LNCaP clone FGC (cell line): ENCODE measurements around the gene GFRA1.
A peak's percentile ranks its signal among the peaks of the same experiment; 100 is the strongest.

ENCODE experiments used
- DNase-seq: peaks from one replicate; pipeline ENCODE4 v3.0.0-alpha.2; 2011; ENCODE audit warnings: low read depth
- H3K4me3 ChIP-seq: 2 replicates; pipeline ENCODE4 v1.5.1; 2011; ENCODE audit warnings: mild to moderate bottlenecking, low read depth, low read length, control low read depth
- TF ChIP-seq, protein P1 (sequence below): IDR thresholded peaks from 2 replicates; pipeline ENCODE4 v1.5.1; 2012; ENCODE audit warnings: mild to moderate bottlenecking; ENCODE audit not compliant: control insufficient read depth, insufficient read depth; ENCODE audit errors: extremely low read depth

GFRA1 gene

DNA sequence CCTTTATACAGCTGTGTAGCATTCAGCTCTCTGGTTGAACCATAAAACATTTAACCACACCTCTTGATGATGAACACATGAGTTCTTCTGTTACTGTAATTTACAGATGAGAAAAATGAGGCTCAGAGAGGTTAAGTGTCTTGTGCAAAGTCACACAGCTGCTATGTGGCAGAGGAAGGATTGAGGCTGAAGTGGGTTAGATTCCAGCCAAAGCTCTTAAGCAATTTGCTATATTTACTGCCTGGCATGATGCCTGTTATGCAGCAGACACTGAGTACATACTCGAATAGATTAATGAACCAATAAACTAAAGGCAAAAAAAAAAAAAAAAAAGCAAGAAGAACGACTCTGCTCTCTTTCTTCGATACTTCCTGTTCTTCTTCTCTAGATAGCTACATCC lies 35.7 kb downstream of the GFRA1 start:
- no peak overlapping the region for H3K4me3 ChIP-seq
- TF ChIP-seq, protein P1, sequence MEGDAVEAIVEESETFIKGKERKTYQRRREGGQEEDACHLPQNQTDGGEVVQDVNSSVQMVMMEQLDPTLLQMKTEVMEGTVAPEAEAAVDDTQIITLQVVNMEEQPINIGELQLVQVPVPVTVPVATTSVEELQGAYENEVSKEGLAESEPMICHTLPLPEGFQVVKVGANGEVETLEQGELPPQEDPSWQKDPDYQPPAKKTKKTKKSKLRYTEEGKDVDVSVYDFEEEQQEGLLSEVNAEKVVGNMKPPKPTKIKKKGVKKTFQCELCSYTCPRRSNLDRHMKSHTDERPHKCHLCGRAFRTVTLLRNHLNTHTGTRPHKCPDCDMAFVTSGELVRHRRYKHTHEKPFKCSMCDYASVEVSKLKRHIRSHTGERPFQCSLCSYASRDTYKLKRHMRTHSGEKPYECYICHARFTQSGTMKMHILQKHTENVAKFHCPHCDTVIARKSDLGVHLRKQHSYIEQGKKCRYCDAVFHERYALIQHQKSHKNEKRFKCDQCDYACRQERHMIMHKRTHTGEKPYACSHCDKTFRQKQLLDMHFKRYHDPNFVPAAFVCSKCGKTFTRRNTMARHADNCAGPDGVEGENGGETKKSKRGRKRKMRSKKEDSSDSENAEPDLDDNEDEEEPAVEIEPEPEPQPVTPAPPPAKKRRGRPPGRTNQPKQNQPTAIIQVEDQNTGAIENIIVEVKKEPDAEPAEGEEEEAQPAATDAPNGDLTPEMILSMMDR = no peak
- peak; percentile 44 for DNase-seq

DNA sequence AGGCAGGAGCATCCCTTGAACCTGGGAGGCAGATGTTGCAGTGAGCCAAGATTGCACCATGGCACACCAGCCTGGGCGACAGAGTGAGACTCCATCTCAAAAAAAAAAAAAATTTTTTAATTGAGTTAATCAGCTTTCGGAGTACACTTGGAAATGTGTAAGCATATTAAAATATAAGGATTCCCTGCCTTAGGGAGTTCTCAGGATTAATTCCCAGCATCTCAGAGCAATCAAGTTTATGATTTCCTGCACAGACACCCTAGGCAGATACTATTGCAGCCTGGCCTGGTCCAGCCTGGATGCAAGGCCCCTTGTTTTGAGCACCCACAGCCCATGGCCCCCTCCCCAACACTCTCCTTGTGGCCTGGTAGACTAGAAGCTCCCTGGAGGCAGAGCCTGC lies 39.8 kb downstream of the GFRA1 start:
- no peak overlapping the region for H3K4me3 ChIP-seq
- TF ChIP-seq, protein P1 = no peak

DNA sequence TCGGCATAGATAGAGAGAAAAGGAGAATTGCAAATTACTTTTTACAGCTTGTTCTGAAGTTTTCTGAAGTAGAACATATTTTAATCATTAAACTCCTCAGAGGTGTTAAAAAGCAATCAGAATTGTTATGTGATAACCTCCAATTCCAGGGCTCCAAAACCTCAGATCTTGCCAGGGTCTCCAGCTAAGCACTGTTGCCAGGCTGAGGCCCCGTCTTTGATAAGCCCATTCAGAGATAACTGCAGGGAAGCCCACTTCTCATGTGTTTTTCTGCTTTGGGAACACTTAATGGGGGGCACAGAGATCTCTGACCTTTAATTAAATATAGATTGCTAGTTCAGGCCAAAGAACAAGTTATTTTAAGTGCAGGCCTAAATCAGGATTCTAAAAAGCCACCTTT lies 40.4 kb downstream of the GFRA1 start:
- TF ChIP-seq, protein P1 = no peak
- DNase-seq = no peak
- no peak overlapping the region for H3K4me3 ChIP-seq

More for the DNA sequence above, 39.8 kb downstream of the GFRA1 start:
- DNase-seq = no peak

DNA sequence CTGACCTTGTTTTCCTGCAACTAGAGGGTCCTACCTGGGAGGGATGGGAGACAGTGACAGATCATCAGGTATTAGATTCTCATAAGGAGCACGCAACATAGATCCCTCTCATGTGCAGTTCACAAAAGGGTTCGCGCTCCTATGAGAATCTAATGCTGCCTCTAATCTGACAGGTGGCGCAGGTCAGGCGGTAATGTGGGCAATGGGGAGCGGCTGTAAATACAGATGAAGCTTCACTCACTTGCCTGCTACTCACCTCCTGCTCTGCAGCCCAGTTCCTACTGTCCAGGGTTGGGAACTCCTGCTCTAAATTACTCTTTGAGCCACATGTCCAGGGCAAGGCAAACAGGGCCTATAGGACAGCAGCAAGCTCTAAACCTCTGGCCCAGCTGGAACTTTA lies 46.2 kb downstream of the GFRA1 start:
- no peak overlapping the region for H3K4me3 ChIP-seq
- no peak for DNase-seq
- TF ChIP-seq, protein P1 = no peak

DNA sequence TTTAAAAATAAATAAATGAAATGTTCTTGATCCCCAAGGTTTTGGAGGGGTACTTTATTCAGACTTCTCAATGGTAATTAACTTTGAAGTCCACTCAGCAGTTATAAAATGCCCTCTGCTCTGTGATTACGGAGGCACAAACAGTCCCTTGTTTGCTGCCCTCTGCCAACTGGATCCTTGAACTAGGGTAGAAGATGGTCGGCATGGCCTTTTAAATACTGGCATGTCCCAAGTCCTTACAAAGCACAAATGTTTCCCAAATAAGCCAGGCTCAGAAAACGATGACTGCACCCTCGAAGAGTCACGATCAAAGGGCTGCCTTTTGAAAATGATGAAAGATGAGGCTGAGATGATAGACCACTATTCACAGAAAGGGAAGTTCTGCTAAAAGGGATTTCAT lies 47.0 kb downstream of the GFRA1 start:
- no peak overlapping the region for H3K4me3 ChIP-seq
- TF ChIP-seq, protein P1 = no peak
- DNase-seq = no peak

DNA sequence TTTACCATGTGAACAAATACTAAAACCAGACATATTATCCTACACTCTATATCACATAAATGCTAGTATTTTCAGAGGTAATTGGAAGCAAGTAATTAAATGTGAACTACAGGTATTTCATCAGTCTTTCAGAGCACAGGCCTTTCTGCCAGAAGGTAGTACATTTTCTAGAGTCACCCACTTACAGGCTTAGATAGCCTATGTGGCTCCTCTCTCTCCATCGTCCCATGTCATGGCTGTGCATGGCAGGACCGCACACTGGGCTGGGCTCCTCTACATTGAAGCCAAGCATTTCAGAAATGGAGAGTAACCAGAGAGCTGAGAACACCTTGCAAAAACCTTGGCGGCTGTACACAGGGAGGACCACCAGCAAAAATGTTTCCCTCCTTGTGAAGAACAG lies 49.7 kb downstream of the GFRA1 start:
- no peak for DNase-seq
- H3K4me3 ChIP-seq = no peak overlapping the region
- TF ChIP-seq, protein P1 = no peak

DNA sequence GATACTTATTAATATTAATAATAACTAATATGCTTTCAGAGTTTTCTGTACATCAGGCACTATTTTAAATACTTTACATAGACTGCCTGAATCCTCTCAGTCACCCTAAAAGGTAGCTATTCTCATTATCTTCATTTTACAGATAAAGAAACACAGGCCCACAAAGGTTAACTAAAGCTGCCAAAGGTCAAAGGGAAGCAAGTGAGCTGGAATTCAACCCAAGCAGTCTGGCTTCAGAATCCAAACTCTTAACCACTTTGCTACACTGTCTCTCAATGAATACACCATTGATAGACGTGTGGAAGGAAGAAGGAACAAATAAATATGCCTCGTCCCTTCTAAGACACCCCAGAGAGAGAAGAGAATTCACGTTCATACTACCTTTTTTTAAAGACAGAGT lies 52.0 kb downstream of the GFRA1 start:
- DNase-seq = no peak
- TF ChIP-seq, protein P1 = no peak
- H3K4me3 ChIP-seq = no peak overlapping the region
